PC-9 (cell line): ENCODE data around the gene C1QL2.

ENCODE experiments used
- CTCF ChIP-seq: fragments of 200-600 bp; sonication (generic); conservative IDR thresholded peaks from 2 replicates; pipeline ENCODE4 v1.6.1; 2017; ENCODE audit warnings: mixed run types, antibody characterized with exemption, mild to moderate bottlenecking, moderate library complexity
- EZH2 ChIP-seq: fragments of 200-600 bp; sonication (generic); IDR thresholded peaks from 2 replicates; pipeline ENCODE4 v1.8.0; 2017; ENCODE audit warnings: antibody characterized with exemption, low read depth

DNA sequence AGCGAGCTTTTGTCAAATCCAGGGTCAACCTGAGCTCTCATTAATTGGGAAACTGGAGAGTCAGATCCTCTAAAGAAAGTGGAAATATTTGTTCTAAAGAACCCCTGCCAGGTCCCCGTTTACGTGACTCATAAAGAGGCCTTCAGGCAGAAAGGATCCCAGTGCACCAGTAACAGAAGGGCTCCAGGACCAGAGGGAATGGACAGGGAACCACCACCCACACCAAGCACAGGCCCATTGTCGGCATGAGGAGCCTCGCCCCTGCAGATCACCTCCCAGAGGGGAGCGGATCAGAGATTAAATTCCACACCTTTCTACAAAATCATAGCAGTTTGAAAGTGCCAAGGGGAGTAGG, 16.4 kb upstream of the C1QL2 start:
- TF ChIP-seq CTCF (no peak), EZH2 (no peak)
